Measurements from ENCODE around the gene TTC27.
"Not testable (repeated sequence)": the region's sequence is repeated elsewhere in the genome, so short reads cannot be mapped to it uniquely, and the experiment has no call there.

TTC27 gene

GRCh38 chr2:32745191-32745590 is 117.3 kb downstream of the TTC27 start:
- H3K4me1 ChIP-seq (ENCODE audit: control insufficient read depth in 5 of 5, insufficient read depth in 5 of 5, low read length in 5 of 5): peaks cover 0 to 15% (median 13%) of the 10 kb centered on the region in 5 donors
- no peaks in the 10 kb centered on the region for H3K9me3 ChIP-seq (ENCODE audit: control insufficient read depth in 5 of 5, low read length in 5 of 5)
- no peak overlapping the region for H3K27ac ChIP-seq (ENCODE audit: low read depth, low read length)
- no peak overlapping the region for H3K4me3 ChIP-seq (ENCODE audit: low read depth in 1 of 5, low read length in 5 of 5)
- no peak overlapping the region for H3K9ac ChIP-seq (ENCODE audit: low read length in 5 of 5)
- no peaks in the 10 kb centered on the region for H3K27me3 ChIP-seq (ENCODE audit: control insufficient read depth in 5 of 5, insufficient read depth in 4 of 5, low read length in 5 of 5)
- H3K36me3 ChIP-seq (ENCODE audit: control insufficient read depth in 5 of 5, insufficient read depth in 5 of 5, low read length in 5 of 5): peaks cover 3 to 10% (median 7%) of the 10 kb centered on the region in 5 donors

DNA sequence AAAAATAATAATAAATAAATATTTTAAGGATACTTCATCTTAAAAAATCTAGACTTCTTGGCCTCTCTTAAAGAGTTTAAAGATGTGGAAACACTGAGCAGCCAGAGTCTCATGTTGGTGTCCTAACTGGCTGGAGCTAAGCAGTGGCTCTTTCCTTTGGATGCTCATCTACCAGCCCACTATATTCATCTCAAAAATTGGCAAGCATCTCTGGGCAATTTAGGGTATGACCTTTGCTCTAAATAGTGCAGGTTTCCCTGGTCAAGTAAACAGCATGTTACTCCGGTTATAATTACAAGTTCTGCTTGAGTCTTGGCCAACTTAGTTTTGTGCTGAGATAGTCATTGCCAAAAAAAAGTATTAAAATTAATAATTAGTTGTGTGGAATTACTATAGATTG is 117.8 kb downstream of the TTC27 start:
- Histone ChIP-seq H3K27me3 (ENCODE audit: control insufficient read depth in 5 of 5, insufficient read depth in 4 of 5, low read length in 5 of 5) (no peaks in the 10 kb centered on the region), H3K4me3 (ENCODE audit: low read depth in 1 of 5, low read length in 5 of 5) (no peak overlapping the region)

GRCh38 chr2:32746669-32747068 is 118.8 kb downstream of the TTC27 start:
- Histone ChIP-seq H3K9me3 (ENCODE audit: control insufficient read depth in 5 of 5, low read length in 5 of 5) (no peaks in the 10 kb centered on the region), H3K9ac (ENCODE audit: low read length in 5 of 5) (no peak overlapping the region), H3K4me3 (ENCODE audit: low read depth in 1 of 5, low read length in 5 of 5) (no peak overlapping the region), H3K27ac (ENCODE audit: low read depth, low read length) (no peak overlapping the region), H3K36me3 (ENCODE audit: control insufficient read depth in 5 of 5, insufficient read depth in 5 of 5, low read length in 5 of 5) (peaks cover 0 to 6% (median 4%) of the 10 kb centered on the region in 5 donors), H3K27me3 (ENCODE audit: control insufficient read depth in 5 of 5, insufficient read depth in 4 of 5, low read length in 5 of 5) (no peaks in the 10 kb centered on the region), H3K4me1 (ENCODE audit: control insufficient read depth in 5 of 5, insufficient read depth in 5 of 5, low read length in 5 of 5) (peaks cover 0 to 15% (median 13%) of the 10 kb centered on the region in 5 donors)

More for the DNA sequence above, 117.8 kb downstream of the TTC27 start:
- Histone ChIP-seq H3K4me1 (ENCODE audit: control insufficient read depth in 5 of 5, insufficient read depth in 5 of 5, low read length in 5 of 5) (peaks cover 0 to 15% (median 13%) of the 10 kb centered on the region in 5 donors), H3K9me3 (ENCODE audit: control insufficient read depth in 5 of 5, low read length in 5 of 5) (no peaks in the 10 kb centered on the region), H3K36me3 (ENCODE audit: control insufficient read depth in 5 of 5, insufficient read depth in 5 of 5, low read length in 5 of 5) (peaks cover 3 to 10% (median 7%) of the 10 kb centered on the region in 5 donors), H3K9ac (ENCODE audit: low read length in 5 of 5) (no peak overlapping the region), H3K27ac (ENCODE audit: low read depth, low read length) (no peak overlapping the region)

DNA sequence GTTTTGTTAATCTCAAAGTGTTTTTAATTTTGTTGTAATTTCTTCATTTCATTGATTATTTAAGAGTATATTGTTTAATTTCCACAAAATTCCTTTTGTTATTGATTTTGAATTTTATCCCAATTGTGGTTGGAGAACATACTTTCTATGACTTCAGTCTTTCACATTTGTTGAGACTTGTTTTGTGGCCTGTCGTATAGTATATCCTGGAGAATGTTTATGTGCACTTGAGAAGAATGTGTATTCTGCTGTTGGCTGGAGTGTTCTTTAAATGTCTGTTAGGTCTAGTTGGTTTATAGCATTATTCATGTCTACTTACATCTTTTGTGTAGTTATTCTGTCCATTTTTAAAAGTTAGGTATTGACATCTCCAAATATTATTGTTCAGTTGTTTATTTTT is 120.3 kb downstream of the TTC27 start:
- no peak overlapping the region for H3K4me3 ChIP-seq (ENCODE audit: low read depth in 1 of 5, low read length in 5 of 5)
- H3K27me3 ChIP-seq (ENCODE audit: control insufficient read depth in 5 of 5, insufficient read depth in 4 of 5, low read length in 5 of 5): no peaks in the 10 kb centered on the region
- peaks cover 0 to 26% (median 20%) of the 10 kb centered on the region in 5 donors for H3K4me1 ChIP-seq (ENCODE audit: control insufficient read depth in 5 of 5, insufficient read depth in 5 of 5, low read length in 5 of 5)
- H3K9ac ChIP-seq (ENCODE audit: low read length in 5 of 5): no peak overlapping the region
- H3K9me3 ChIP-seq (ENCODE audit: control insufficient read depth in 5 of 5, low read length in 5 of 5): no peaks in the 10 kb centered on the region
- H3K36me3 ChIP-seq (ENCODE audit: control insufficient read depth in 5 of 5, insufficient read depth in 5 of 5, low read length in 5 of 5): peaks cover 0 to 6% (median 2%) of the 10 kb centered on the region in 5 donors
- no peak overlapping the region for H3K27ac ChIP-seq (ENCODE audit: low read depth, low read length)

DNA sequence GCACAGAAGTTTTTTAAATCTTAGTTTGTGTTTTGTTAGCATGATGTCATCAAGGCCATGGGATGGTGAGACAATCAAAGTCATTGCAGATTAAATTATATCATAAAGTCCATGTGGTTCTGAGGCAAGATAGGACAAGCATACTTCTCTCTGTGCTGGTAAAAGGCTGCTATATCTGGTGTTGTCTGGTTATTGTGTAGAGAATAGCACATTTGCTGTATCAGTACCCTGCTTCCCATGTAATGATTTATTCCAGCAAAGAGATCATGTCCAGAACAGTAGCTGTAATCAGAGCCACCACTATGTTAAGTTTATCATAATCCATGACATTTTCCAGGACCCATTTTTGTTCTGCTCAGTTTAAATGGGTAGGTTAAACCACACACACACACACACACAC is 123.0 kb downstream of the TTC27 start:
- Histone ChIP-seq H3K4me3 (ENCODE audit: low read depth in 1 of 5, low read length in 5 of 5) (no peak overlapping the region), H3K9ac (ENCODE audit: low read length in 5 of 5) (no peak overlapping the region), H3K27ac (ENCODE audit: low read depth, low read length) (no peak overlapping the region), H3K27me3 (ENCODE audit: control insufficient read depth in 5 of 5, insufficient read depth in 4 of 5, low read length in 5 of 5) (no peaks in the 10 kb centered on the region), H3K9me3 (ENCODE audit: control insufficient read depth in 5 of 5, low read length in 5 of 5) (no peaks in the 10 kb centered on the region), H3K4me1 (ENCODE audit: control insufficient read depth in 5 of 5, insufficient read depth in 5 of 5, low read length in 5 of 5) (peaks cover 0 to 23% (median 13%) of the 10 kb centered on the region in 5 donors), H3K36me3 (ENCODE audit: control insufficient read depth in 5 of 5, insufficient read depth in 5 of 5, low read length in 5 of 5) (peaks cover 0 to 6% (median 2%) of the 10 kb centered on the region in 5 donors)

DNA sequence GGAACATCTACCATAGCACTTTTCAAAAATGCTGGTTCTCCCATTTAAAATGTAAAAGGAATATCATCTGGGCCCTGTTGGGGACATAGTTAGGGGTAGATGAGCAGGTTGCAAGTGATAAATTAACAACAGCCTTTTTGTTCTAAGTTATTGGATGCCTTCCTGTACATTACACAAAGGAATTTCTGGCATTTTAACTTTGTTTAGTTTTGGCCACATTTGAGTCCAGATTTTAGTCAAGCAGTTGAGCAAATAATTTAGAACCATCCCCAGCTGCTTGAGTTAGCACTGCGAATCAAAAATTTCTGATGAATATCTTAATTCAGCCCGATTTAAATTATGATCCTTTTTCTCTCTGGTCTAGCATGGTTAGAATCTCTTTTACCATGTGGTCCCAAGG is 124.4 kb downstream of the TTC27 start:
- Histone ChIP-seq H3K4me3 (ENCODE audit: low read depth in 1 of 5, low read length in 5 of 5) (no peak overlapping the region), H3K4me1 (ENCODE audit: control insufficient read depth in 5 of 5, insufficient read depth in 5 of 5, low read length in 5 of 5) (peaks cover 0 to 13% (median 9%) of the 10 kb centered on the region in 5 donors), H3K27me3 (ENCODE audit: control insufficient read depth in 5 of 5, insufficient read depth in 4 of 5, low read length in 5 of 5) (no peaks in the 10 kb centered on the region), H3K9ac (ENCODE audit: low read length in 5 of 5) (no peak overlapping the region), H3K9me3 (ENCODE audit: control insufficient read depth in 5 of 5, low read length in 5 of 5) (no peaks in the 10 kb centered on the region), H3K27ac (ENCODE audit: low read depth, low read length) (no peak overlapping the region), H3K36me3 (ENCODE audit: control insufficient read depth in 5 of 5, insufficient read depth in 5 of 5, low read length in 5 of 5) (peaks cover 0 to 6% (median 2%) of the 10 kb centered on the region in 5 donors)

DNA sequence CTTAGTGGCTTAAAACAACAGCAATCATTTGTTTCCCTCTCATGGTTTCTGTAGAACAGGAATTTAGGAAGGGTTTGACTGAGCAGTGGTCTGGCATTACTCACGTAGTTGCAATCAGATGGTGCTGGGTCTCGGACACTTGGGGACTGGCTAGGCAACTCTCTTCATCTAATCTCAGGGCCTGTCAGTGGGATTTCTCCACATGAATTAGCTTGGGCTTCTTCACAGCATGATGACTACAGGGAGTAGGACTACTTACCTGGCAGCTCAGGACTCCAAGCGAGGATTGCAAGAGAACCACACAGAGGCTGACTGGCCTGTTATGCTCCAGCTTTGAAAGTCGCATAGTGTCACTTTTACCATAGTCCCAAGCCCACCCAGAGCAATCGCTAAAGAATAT is 125.1 kb downstream of the TTC27 start:
- Histone ChIP-seq H3K36me3 (ENCODE audit: control insufficient read depth in 5 of 5, insufficient read depth in 5 of 5, low read length in 5 of 5) (peaks cover 0 to 6% (median 2%) of the 10 kb centered on the region in 5 donors), H3K4me3 (ENCODE audit: low read depth in 1 of 5, low read length in 5 of 5) (no peak overlapping the region), H3K27ac (ENCODE audit: low read depth, low read length) (no peak overlapping the region), H3K9ac (ENCODE audit: low read length in 5 of 5) (no peak overlapping the region), H3K27me3 (ENCODE audit: control insufficient read depth in 5 of 5, insufficient read depth in 4 of 5, low read length in 5 of 5) (no peaks in the 10 kb centered on the region), H3K9me3 (ENCODE audit: control insufficient read depth in 5 of 5, low read length in 5 of 5) (no peaks in the 10 kb centered on the region), H3K4me1 (ENCODE audit: control insufficient read depth in 5 of 5, insufficient read depth in 5 of 5, low read length in 5 of 5) (peaks cover 0 to 13% (median 9%) of the 10 kb centered on the region in 5 donors)

- H3K36me3 ChIP-seq (ENCODE audit: control insufficient read depth in 5 of 5, insufficient read depth in 5 of 5, low read length in 5 of 5): not testable (repeated sequence)
Observed at GRCh38 chr2:32754676-32755075, 126.8 kb downstream of the TTC27 start.

DNA sequence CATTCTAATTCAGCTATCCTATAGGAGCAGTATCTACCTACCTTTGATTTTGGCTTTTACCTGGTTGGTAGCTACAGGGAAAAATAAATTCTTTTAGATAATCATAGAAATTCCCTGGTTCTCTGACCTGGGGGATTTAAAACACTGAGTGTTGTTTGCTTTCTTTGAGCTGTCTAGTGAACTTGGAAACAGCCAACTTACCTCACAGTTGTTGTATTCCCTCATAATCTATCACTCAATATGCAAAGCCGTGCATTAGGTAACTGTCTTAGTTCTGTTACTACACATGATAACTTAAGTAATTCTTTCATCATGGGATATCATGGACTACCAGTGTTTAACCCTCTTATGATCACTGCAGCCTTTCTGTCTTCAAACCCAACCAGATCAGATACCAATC is 127.8 kb downstream of the TTC27 start:
- Histone ChIP-seq H3K4me3 (ENCODE audit: low read depth in 1 of 5, low read length in 5 of 5) (no peak overlapping the region), H3K36me3 (ENCODE audit: control insufficient read depth in 5 of 5, insufficient read depth in 5 of 5, low read length in 5 of 5) (peaks cover 3 to 11% (median 5%) of the 10 kb centered on the region in 5 donors), H3K27me3 (ENCODE audit: control insufficient read depth in 5 of 5, insufficient read depth in 4 of 5, low read length in 5 of 5) (no peaks in the 10 kb centered on the region), H3K9ac (ENCODE audit: low read length in 5 of 5) (peak overlapping the region in 1 of 5 donors; percentile 11), H3K27ac (ENCODE audit: low read depth, low read length) (no peak overlapping the region), H3K4me1 (ENCODE audit: control insufficient read depth in 5 of 5, insufficient read depth in 5 of 5, low read length in 5 of 5) (peaks cover 0 to 16% (median 10%) of the 10 kb centered on the region in 5 donors), H3K9me3 (ENCODE audit: control insufficient read depth in 5 of 5, low read length in 5 of 5) (no peaks in the 10 kb centered on the region)

More at GRCh38 chr2:32754676-32755075, 126.8 kb downstream of the TTC27 start:
- not testable (repeated sequence) for H3K9me3 ChIP-seq (ENCODE audit: control insufficient read depth in 5 of 5, low read length in 5 of 5); H3K27me3 ChIP-seq (ENCODE audit: control insufficient read depth in 5 of 5, insufficient read depth in 4 of 5, low read length in 5 of 5); H3K4me3 ChIP-seq (ENCODE audit: low read depth in 1 of 5, low read length in 5 of 5); H3K27ac ChIP-seq (ENCODE audit: low read depth, low read length); H3K9ac ChIP-seq (ENCODE audit: low read length in 5 of 5)
- H3K4me1 ChIP-seq (ENCODE audit: control insufficient read depth in 5 of 5, insufficient read depth in 5 of 5, low read length in 5 of 5): peaks cover 0 to 16% (median 10%) of the 10 kb centered on the region in 5 donors

GRCh38 chr2:32756074-32756727 is 128.4 kb downstream of the TTC27 start:
- peaks cover 3 to 15% (median 8%) of the 10 kb centered on the region in 5 donors for H3K36me3 ChIP-seq (ENCODE audit: control insufficient read depth in 5 of 5, insufficient read depth in 5 of 5, low read length in 5 of 5)
- H3K4me3 ChIP-seq (ENCODE audit: low read depth in 1 of 5, low read length in 5 of 5): peak overlapping the region in 2 of 5 donors; percentile 23 to 32
- no peaks in the 10 kb centered on the region for H3K27me3 ChIP-seq (ENCODE audit: control insufficient read depth in 5 of 5, insufficient read depth in 4 of 5, low read length in 5 of 5)
- H3K27ac ChIP-seq (ENCODE audit: low read depth, low read length): no peak overlapping the region
- no peaks in the 10 kb centered on the region for H3K9me3 ChIP-seq (ENCODE audit: control insufficient read depth in 5 of 5, low read length in 5 of 5)
- H3K4me1 ChIP-seq (ENCODE audit: control insufficient read depth in 5 of 5, insufficient read depth in 5 of 5, low read length in 5 of 5): peaks cover 0 to 16% (median 10%) of the 10 kb centered on the region in 5 donors
- peak overlapping the region in 1 of 5 donors; percentile 11 for H3K9ac ChIP-seq (ENCODE audit: low read length in 5 of 5)
